ENCODE measurements around the gene DZIP1.

The DZIP1 gene

GRCh38 chr13:95604556-95604915 lies 40.0 kb downstream of the DZIP1 start:
- no peak for DNase-seq (ENCODE audit: low read depth, low spot score)
- H3K27me3 ChIP-seq (ENCODE audit: control insufficient read depth, insufficient read depth, low read length): no peaks in the 10 kb centered on the region
- no peak overlapping the region for H3K4me3 ChIP-seq (ENCODE audit: low read length)
- no CpG with 5 or more reads among the region's 3 CpGs for WGBS (ENCODE audit: insufficient coverage, insufficient read length)
- no peak overlapping the region for H3K27ac ChIP-seq (ENCODE audit: low read length)
- no peaks in the 10 kb centered on the region for H3K4me1 ChIP-seq (ENCODE audit: control insufficient read depth, insufficient read depth, low read length)
- no peaks in the 10 kb centered on the region for H3K9me3 ChIP-seq (ENCODE audit: control insufficient read depth, insufficient read depth, low read length)
- H3K36me3 ChIP-seq (ENCODE audit: control insufficient read depth, insufficient read depth, low read length): peaks cover 5% of the 10 kb centered on the region; the same call in 1 of the 2 replicates

GRCh38 chr13:95603887-95604555 lies 40.5 kb downstream of the DZIP1 start:
- H3K4me3 ChIP-seq (ENCODE audit: low read length): no peak overlapping the region
- no peak for DNase-seq (ENCODE audit: low read depth, low spot score)
- H3K27me3 ChIP-seq (ENCODE audit: control insufficient read depth, insufficient read depth, low read length): no peaks in the 10 kb centered on the region
- WGBS (ENCODE audit: insufficient coverage, insufficient read length): no CpG with 5 or more reads among the region's 12 CpGs
- H3K4me1 ChIP-seq (ENCODE audit: control insufficient read depth, insufficient read depth, low read length): no peaks in the 10 kb centered on the region
- no peak overlapping the region for H3K27ac ChIP-seq (ENCODE audit: low read length)
- peaks cover 5% of the 10 kb centered on the region; the same call in 1 of the 2 replicates for H3K36me3 ChIP-seq (ENCODE audit: control insufficient read depth, insufficient read depth, low read length)
- no peaks in the 10 kb centered on the region for H3K9me3 ChIP-seq (ENCODE audit: control insufficient read depth, insufficient read depth, low read length)

DNA sequence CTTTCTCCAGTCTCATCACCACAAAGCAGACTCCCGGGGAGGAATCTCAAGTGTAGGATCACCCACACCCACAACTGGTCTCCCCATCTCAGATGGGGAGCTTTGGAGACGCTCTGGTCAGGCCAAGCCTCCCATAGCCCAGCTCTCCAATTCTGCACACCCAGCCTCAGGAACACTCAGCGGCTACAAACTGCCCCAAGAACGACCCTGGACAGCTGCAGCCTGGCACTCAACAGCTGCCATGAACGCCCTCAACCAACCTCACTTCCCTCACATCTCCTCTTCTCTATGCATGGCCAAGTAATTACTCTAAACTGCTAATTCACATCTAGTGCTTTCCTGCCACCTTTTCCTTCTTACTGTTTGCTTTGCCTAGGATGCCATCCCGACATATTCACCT lies 42.6 kb downstream of the DZIP1 start:
- Histone ChIP-seq H3K36me3 (ENCODE audit: control insufficient read depth, insufficient read depth, low read length) (no peaks in the 10 kb centered on the region), H3K27ac (ENCODE audit: low read length) (no peak overlapping the region), H3K9me3 (ENCODE audit: control insufficient read depth, insufficient read depth, low read length) (no peaks in the 10 kb centered on the region), H3K27me3 (ENCODE audit: control insufficient read depth, insufficient read depth, low read length) (no peaks in the 10 kb centered on the region), H3K4me1 (ENCODE audit: control insufficient read depth, insufficient read depth, low read length) (no peaks in the 10 kb centered on the region), H3K4me3 (ENCODE audit: low read length) (no peak overlapping the region)
- WGBS (ENCODE audit: insufficient coverage, insufficient read length): no CpG with 5 or more reads among the region's 6 CpGs
- no peak for DNase-seq (ENCODE audit: low read depth, low spot score)

- H3K36me3 ChIP-seq (ENCODE audit: control insufficient read depth, insufficient read depth, low read length): no peaks in the 10 kb centered on the region
Measured at GRCh38 chr13:95601216-95601615, 43.3 kb downstream of the DZIP1 start.

DNA sequence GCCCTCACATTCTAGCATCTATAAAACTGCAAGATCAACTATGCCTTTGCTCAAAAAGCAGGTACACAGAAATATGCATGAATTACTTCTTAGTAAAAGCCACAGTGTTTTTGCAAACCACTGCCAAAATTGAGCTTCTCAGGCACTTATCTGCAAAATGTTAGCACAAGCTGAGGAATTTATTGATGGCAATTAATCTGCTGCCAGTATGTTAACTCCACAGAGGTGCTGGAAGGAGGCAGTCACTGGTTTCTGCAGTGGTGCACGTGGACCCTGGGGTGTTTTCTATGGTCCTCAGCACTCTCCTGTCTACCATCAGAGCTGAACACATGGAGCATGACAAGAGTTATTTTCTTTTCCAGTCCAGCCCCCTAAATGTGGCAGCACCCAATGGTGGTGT lies 47.8 kb downstream of the DZIP1 start:
- no peaks in the 10 kb centered on the region for H3K27me3 ChIP-seq (ENCODE audit: control insufficient read depth, insufficient read depth, low read length)
- no peak for DNase-seq (ENCODE audit: low read depth, low spot score)
- no CpG with 5 or more reads among the region's 1 CpG for WGBS (ENCODE audit: insufficient coverage, insufficient read length)
- no peaks in the 10 kb centered on the region for H3K36me3 ChIP-seq (ENCODE audit: control insufficient read depth, insufficient read depth, low read length)
- no peak overlapping the region for H3K27ac ChIP-seq (ENCODE audit: low read length)
- no peaks in the 10 kb centered on the region for H3K9me3 ChIP-seq (ENCODE audit: control insufficient read depth, insufficient read depth, low read length)
- no peaks in the 10 kb centered on the region for H3K4me1 ChIP-seq (ENCODE audit: control insufficient read depth, insufficient read depth, low read length)
- no peak overlapping the region for H3K4me3 ChIP-seq (ENCODE audit: low read length)

More at GRCh38 chr13:95601216-95601615, 43.3 kb downstream of the DZIP1 start:
- no peaks in the 10 kb centered on the region for H3K9me3 ChIP-seq (ENCODE audit: control insufficient read depth, insufficient read depth, low read length)
- H3K27ac ChIP-seq (ENCODE audit: low read length): no peak overlapping the region
- DNase-seq (ENCODE audit: low read depth, low spot score): no peak
- H3K27me3 ChIP-seq (ENCODE audit: control insufficient read depth, insufficient read depth, low read length): no peaks in the 10 kb centered on the region
- H3K4me1 ChIP-seq (ENCODE audit: control insufficient read depth, insufficient read depth, low read length): no peaks in the 10 kb centered on the region
- no CpG with 5 or more reads among the region's 2 CpGs for WGBS (ENCODE audit: insufficient coverage, insufficient read length)
- no peak overlapping the region for H3K4me3 ChIP-seq (ENCODE audit: low read length)

DNA sequence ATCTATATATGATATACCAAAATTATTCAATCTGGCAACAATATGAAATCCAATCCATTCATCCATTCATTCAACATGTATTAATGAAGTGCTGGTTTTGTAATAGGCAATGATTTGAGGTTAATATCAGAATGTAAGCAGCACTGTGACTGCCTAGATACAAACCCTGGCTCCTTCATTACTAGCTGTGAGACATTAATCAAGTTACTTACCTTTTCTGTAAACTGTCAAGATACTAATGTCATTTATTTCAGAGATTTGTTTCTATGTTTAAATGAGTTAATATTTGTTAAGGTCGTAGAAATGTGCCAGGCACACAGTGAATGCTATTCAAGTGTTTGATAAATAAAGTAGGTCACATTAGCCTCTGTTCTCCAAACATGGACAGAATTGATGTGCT lies 51.0 kb downstream of the DZIP1 start:
- WGBS (ENCODE audit: insufficient coverage, insufficient read length): no CpG with 5 or more reads among the region's 1 CpG
- Histone ChIP-seq H3K9me3 (ENCODE audit: control insufficient read depth, insufficient read depth, low read length) (no peaks in the 10 kb centered on the region), H3K27me3 (ENCODE audit: control insufficient read depth, insufficient read depth, low read length) (no peaks in the 10 kb centered on the region), H3K4me3 (ENCODE audit: low read length) (no peak overlapping the region), H3K36me3 (ENCODE audit: control insufficient read depth, insufficient read depth, low read length) (no peaks in the 10 kb centered on the region), H3K4me1 (ENCODE audit: control insufficient read depth, insufficient read depth, low read length) (no peaks in the 10 kb centered on the region), H3K27ac (ENCODE audit: low read length) (no peak overlapping the region)
- no peak for DNase-seq (ENCODE audit: low read depth, low spot score)

- no peak overlapping the region for H3K27ac ChIP-seq (ENCODE audit: low read length)
- no peaks in the 10 kb centered on the region for H3K4me1 ChIP-seq (ENCODE audit: control insufficient read depth, insufficient read depth, low read length)
- no peak for DNase-seq (ENCODE audit: low read depth, low spot score)
- H3K9me3 ChIP-seq (ENCODE audit: control insufficient read depth, insufficient read depth, low read length): no peaks in the 10 kb centered on the region
- WGBS (ENCODE audit: insufficient coverage, insufficient read length): no CpG with 5 or more reads among the region's 2 CpGs
- no peak overlapping the region for H3K4me3 ChIP-seq (ENCODE audit: low read length)
- H3K36me3 ChIP-seq (ENCODE audit: control insufficient read depth, insufficient read depth, low read length): no peaks in the 10 kb centered on the region
- H3K27me3 ChIP-seq (ENCODE audit: control insufficient read depth, insufficient read depth, low read length): no peaks in the 10 kb centered on the region
Measured at GRCh38 chr13:95588721-95589120, 55.8 kb downstream of the DZIP1 start.

DNA sequence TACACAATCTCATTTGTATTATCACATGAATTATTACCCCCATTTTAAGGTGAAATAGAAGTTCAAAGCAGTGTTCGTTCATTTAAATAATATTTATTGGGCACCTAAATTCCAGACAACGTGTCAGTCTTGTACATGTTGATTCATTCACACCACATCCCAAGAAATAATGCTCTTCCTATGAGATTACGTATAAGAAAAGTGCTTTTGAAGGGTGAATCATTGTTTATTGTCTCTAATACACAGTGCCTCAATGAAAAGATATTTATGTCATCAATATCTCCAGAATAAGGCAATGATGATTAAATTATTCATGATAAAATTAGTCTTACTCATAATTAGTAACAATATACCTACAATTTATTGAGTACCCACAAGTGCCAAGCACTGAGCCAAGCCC lies 56.4 kb downstream of the DZIP1 start:
- Histone ChIP-seq H3K4me3 (ENCODE audit: low read length) (no peak overlapping the region), H3K27ac (ENCODE audit: low read length) (no peak overlapping the region), H3K36me3 (ENCODE audit: control insufficient read depth, insufficient read depth, low read length) (no peaks in the 10 kb centered on the region), H3K9me3 (ENCODE audit: control insufficient read depth, insufficient read depth, low read length) (no peaks in the 10 kb centered on the region), H3K4me1 (ENCODE audit: control insufficient read depth, insufficient read depth, low read length) (no peaks in the 10 kb centered on the region), H3K27me3 (ENCODE audit: control insufficient read depth, insufficient read depth, low read length) (no peaks in the 10 kb centered on the region)
- WGBS (ENCODE audit: insufficient coverage, insufficient read length): no CpG with 5 or more reads among the region's 3 CpGs
- DNase-seq (ENCODE audit: low read depth, low spot score): no peak

GRCh38 chr13:95585867-95586266 lies 58.6 kb downstream of the DZIP1 start:
- H3K9me3 ChIP-seq (ENCODE audit: control insufficient read depth, insufficient read depth, low read length): no peaks in the 10 kb centered on the region
- no peak for DNase-seq (ENCODE audit: low read depth, low spot score)
- H3K4me1 ChIP-seq (ENCODE audit: control insufficient read depth, insufficient read depth, low read length): no peaks in the 10 kb centered on the region
- no CpG with 5 or more reads among the region's 4 CpGs for WGBS (ENCODE audit: insufficient coverage, insufficient read length)
- no peak overlapping the region for H3K27ac ChIP-seq (ENCODE audit: low read length)
- no peaks in the 10 kb centered on the region for H3K36me3 ChIP-seq (ENCODE audit: control insufficient read depth, insufficient read depth, low read length)
- no peak overlapping the region for H3K4me3 ChIP-seq (ENCODE audit: low read length)
- no peaks in the 10 kb centered on the region for H3K27me3 ChIP-seq (ENCODE audit: control insufficient read depth, insufficient read depth, low read length)

GRCh38 chr13:95579303-95579702 lies 65.2 kb downstream of the DZIP1 start:
- Histone ChIP-seq H3K27ac (ENCODE audit: low read length) (no peak overlapping the region), H3K36me3 (ENCODE audit: control insufficient read depth, insufficient read depth, low read length) (no peaks in the 10 kb centered on the region; the same call in 1 of the 2 replicates), H3K4me3 (ENCODE audit: low read length) (no peak overlapping the region), H3K9me3 (ENCODE audit: control insufficient read depth, insufficient read depth, low read length) (no peaks in the 10 kb centered on the region), H3K4me1 (ENCODE audit: control insufficient read depth, insufficient read depth, low read length) (no peaks in the 10 kb centered on the region), H3K27me3 (ENCODE audit: control insufficient read depth, insufficient read depth, low read length) (no peaks in the 10 kb centered on the region)
- no peak for DNase-seq (ENCODE audit: low read depth, low spot score)
- WGBS (ENCODE audit: insufficient coverage, insufficient read length): 100% methylated on average over 2 of the region's 3 CpGs

DNA sequence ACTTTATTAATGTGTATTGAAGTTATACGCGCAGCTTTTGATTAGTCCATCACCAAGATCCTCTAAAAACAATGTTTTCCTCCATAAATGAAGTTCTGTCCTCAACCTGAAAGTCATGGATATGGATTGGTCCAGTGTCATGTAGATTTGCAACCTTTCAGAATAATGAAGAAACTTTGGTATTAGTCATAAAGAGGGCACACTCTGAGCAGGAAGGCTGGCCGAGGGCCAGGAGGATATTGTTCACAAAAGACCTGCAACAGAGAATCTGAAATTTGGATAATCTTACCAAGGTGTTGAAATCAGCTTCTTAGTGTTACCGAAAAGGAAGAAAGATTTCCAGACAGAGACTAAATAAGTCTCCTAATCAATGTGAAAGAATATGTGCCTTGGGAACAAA lies 71.3 kb downstream of the DZIP1 start:
- no CpG with 5 or more reads among the region's 4 CpGs for WGBS (ENCODE audit: insufficient coverage, insufficient read length)
- Histone ChIP-seq H3K27ac (ENCODE audit: low read length) (no peak overlapping the region), H3K4me1 (ENCODE audit: control insufficient read depth, insufficient read depth, low read length) (no peaks in the 10 kb centered on the region), H3K4me3 (ENCODE audit: low read length) (no peak overlapping the region), H3K36me3 (ENCODE audit: control insufficient read depth, insufficient read depth, low read length) (no peaks in the 10 kb centered on the region; the same call in 1 of the 2 replicates), H3K9me3 (ENCODE audit: control insufficient read depth, insufficient read depth, low read length) (no peaks in the 10 kb centered on the region), H3K27me3 (ENCODE audit: control insufficient read depth, insufficient read depth, low read length) (no peaks in the 10 kb centered on the region)
- no peak for DNase-seq (ENCODE audit: low read depth, low spot score)

Data from iPS DF 6.9 (cell line).